Transverse colon (tissue), 4 donors: ENCODE measurements around the gene SDC3. TPM values are rescaled to one million over a fixed set of nuclear protein-coding genes. Genes with fewer than 3 reads are reported as not detected.

Experiments
- DNase-seq: peaks from one replicate; pipeline ENCODE4 v3.0.0-alpha.2; 2019
- H3K27ac ChIP-seq, 4 donors: fragments of 200-600 bp; sonication (generic); 2 replicates each; pipeline ENCODE4 v1.5.1; 2016 to 2018; ENCODE audit warnings: inconsistent platforms in 4 of 4
- H3K27me3 ChIP-seq: fragments of 200-600 bp; sonication (generic); 2 replicates; pipeline ENCODE4 v1.5.1; 2017; ENCODE audit warnings: inconsistent platforms
- H3K36me3 ChIP-seq, 4 donors: fragments of 200-600 bp; sonication (generic); 2 replicates each; pipeline ENCODE4 v1.5.1; 2017 to 2019; ENCODE audit warnings: inconsistent platforms in 4 of 4
- H3K4me1 ChIP-seq, 4 donors: fragments of 200-600 bp; sonication (generic); 2 replicates each; pipeline ENCODE4 v1.5.1; 2017 to 2020; ENCODE audit warnings: inconsistent platforms in 4 of 4
- H3K4me3 ChIP-seq, 4 donors: fragments of 200-600 bp; sonication (generic); 1 replicate in 1 of 4; 2 replicates in 3 of 4; pipeline versions ENCODE4 v1.5.1 to v1.6.1; 2017 to 2019; ENCODE audit warnings: inconsistent platforms in 4 of 4
- H3K9me3 ChIP-seq, 2 donors: fragments of 200-600 bp; sonication (generic); 2 replicates each; pipeline ENCODE4 v1.5.1; 2017 to 2019; ENCODE audit warnings: inconsistent platforms in 2 of 2
- CTCF ChIP-seq, 5 experiments: fragments of 200-600 bp in 3 of 5; fragments of 450-650 bp in 2 of 5; sonication (generic) in 3 of 5; IDR thresholded peaks; 1 replicate in 2 of 5; 2 replicates in 3 of 5; pipeline ENCODE4 v1.5.1; 2016 to 2017; ENCODE audit warnings: antibody characterized with exemption in 5 of 5, inconsistent platforms in 3 of 5, mild to moderate bottlenecking in 2 of 5, moderate library complexity in 1 of 5
- EP300 ChIP-seq: sonication (generic); formaldehyde crosslinking; IDR thresholded peaks from one replicate; pipeline ENCODE4 v1.6.1; 2017; ENCODE audit warnings: antibody characterized with exemption, low read depth
- POLR2A ChIP-seq: fragments of 450-650 bp; IDR thresholded peaks from one replicate; pipeline ENCODE4 v1.6.1; 2016; ENCODE audit warnings: antibody characterized with exemption, mild to moderate bottlenecking, moderate library complexity
- POLR2AphosphoS5 ChIP-seq, 3 donors: sonication (generic); formaldehyde crosslinking; IDR thresholded peaks; one replicate each; pipeline ENCODE4 v1.6.1; 2016; ENCODE audit warnings: antibody characterized with exemption in 3 of 3
- whole genome bisulfite sequencing, 2 donors: methylation state at CpG; one replicate each; pipeline ENCODE4 v1.1.5; 2018; ENCODE audit warnings: low coverage in 1 of 2; 5-methylcytosine and 5-hydroxymethylcytosine counted together
- in situ Hi-C, 4 donors: fragments of 200-750 bp; cut with MboI; loops; one replicate each; pipeline versions ENCODE4 v1.15.0 to v1.15.1; 2017; ENCODE audit warnings: low sequenced_read_pairs in 3 of 4, low pct_ligation_motif_present in 1 of 4, low pct_unique_long_range_greater_than_20kb in 1 of 4
- intact Hi-C: fragments of 100-400 bp; cut with DNase I; formaldehyde crosslinking; loops from one replicate; pipeline ENCODE4 v1.15.1; 2023; ENCODE audit warnings: low total_unique reads
- total RNA-seq, 4 donors: library from RNA; depleted of rRNA; stranded (reverse); fragments of >200 nt; gene quantifications; one replicate each; pipeline ENCODE4 v1.1.0, GENCODE V29; 2016

Gene SDC3
- total RNA-seq, 4 donors from 2014 or later, result 7.9 to 35.4 (median 10.1) TPM

- no peak overlapping the region for H3K4me3 ChIP-seq
- H3K27ac ChIP-seq, result peak overlapping the region; percentile 60 to 83 (median 64)
- H3K36me3 ChIP-seq, result no peaks in the 10 kb centered on the region
- in situ Hi-C loops, result no loop called here
- DNase-seq, result no peak
- H3K4me1 ChIP-seq, result peaks cover 6 to 38% (median 21%) of the 10 kb centered on the region in 4 donors
- no peaks in the 10 kb centered on the region for H3K27me3 ChIP-seq
- no peak for TF ChIP-seq POLR2A
- intact Hi-C loops, result no loop called here
- WGBS, 2 donors, result 25% methylated on average over 4 of the region's 4 CpGs; no CpG with 5 or more reads in 1 of the 2 donors
- H3K9me3 ChIP-seq, result no peaks in the 10 kb centered on the region
Observed at GRCh38 chr1:30879126-30879786, 29.3 kb downstream of the SDC3 start.

GRCh38 chr1:30878559-30878958 is 30.0 kb downstream of the SDC3 start:
- H3K9me3 ChIP-seq, result no peaks in the 10 kb centered on the region
- in situ Hi-C loops, result no loop called here
- 82% methylated on average over 13 of the region's 13 CpGs; no CpG with 5 or more reads in 1 of the 2 donors for WGBS, 2 donors
- peaks cover 6 to 31% (median 19%) of the 10 kb centered on the region in 4 donors for H3K4me1 ChIP-seq
- TF ChIP-seq POLR2AphosphoS5 (IDR thresholded peaks at IDR 0.05) (no peak), EP300 (no peak), CTCF (IDR thresholded peaks at IDR 0.05) (no peak), POLR2A (no peak)
- H3K4me3 ChIP-seq, result no peak overlapping the region
- DNase-seq, result no peak
- intact Hi-C loops, result no loop called here
- H3K27ac ChIP-seq, result peak overlapping the region; percentile 60 to 83 (median 64)
- H3K27me3 ChIP-seq, result no peaks in the 10 kb centered on the region
- no peaks in the 10 kb centered on the region for H3K36me3 ChIP-seq

GRCh38 chr1:30878016-30878415 is 30.5 kb downstream of the SDC3 start:
- WGBS, 2 donors, result 77% methylated on average over 9 of the region's 9 CpGs; no CpG with 5 or more reads in 1 of the 2 donors

GRCh38 chr1:30877205-30877912 is 31.2 kb downstream of the SDC3 start:
- TF ChIP-seq CTCF (IDR thresholded peaks at IDR 0.05) (no peak), POLR2AphosphoS5 (IDR thresholded peaks at IDR 0.05) (peak in 2 of 3 donors; percentile 12 to 38)
- Histone ChIP-seq H3K27ac (peak overlapping the region; percentile 60 to 83 (median 64)), H3K4me3 (no peak overlapping the region), H3K27me3 (no peaks in the 10 kb centered on the region), H3K4me1 (peaks cover 6 to 26% (median 14%) of the 10 kb centered on the region in 4 donors), H3K36me3 (peaks cover 0 to 6% (median 0%) of the 10 kb centered on the region in 4 donors), H3K9me3 (no peaks in the 10 kb centered on the region)
- intact Hi-C loops, result no loop called here
- WGBS, 2 donors, result 53 to 63% methylated on average over 1 to 10 of the region's 10 CpGs
- in situ Hi-C loops, result no loop called here
- peak; percentile 69 for DNase-seq

More at GRCh38 chr1:30878016-30878415, 30.5 kb downstream of the SDC3 start:
- H3K4me1 ChIP-seq, result peaks cover 6 to 26% (median 16%) of the 10 kb centered on the region in 4 donors
- in situ Hi-C loops, result no loop called here
- H3K4me3 ChIP-seq, result no peak overlapping the region
- TF ChIP-seq EP300 (no peak), POLR2AphosphoS5 (IDR thresholded peaks at IDR 0.05) (no peak), CTCF (IDR thresholded peaks at IDR 0.05) (no peak), POLR2A (no peak)
- peaks cover 0 to 2% (median 0%) of the 10 kb centered on the region in 4 donors for H3K36me3 ChIP-seq
- no peak for DNase-seq
- H3K27ac ChIP-seq, result peak overlapping the region; percentile 60 to 83 (median 64)
- no peaks in the 10 kb centered on the region for H3K27me3 ChIP-seq
- intact Hi-C loops, result no loop called here
- H3K9me3 ChIP-seq, result no peaks in the 10 kb centered on the region
